A549 (cell line): Measurements from ENCODE around the gene APC2. TPM values are rescaled to one million over a fixed set of nuclear protein-coding genes. Genes with fewer than 3 reads are reported as not detected.

Source experiments
- ATAC-seq, 2 experiments: fragments of 200-7000 bp in 1 of 2; fragments of >200 bp in 1 of 2; cut with Nextera tagmentation in 1 of 2; cut with Tn5 transposase in 1 of 2; 3 replicates each; pipeline versions ENCODE4 v1.8.0 to v1.9.1; 2018 to 2020; ENCODE audit warnings: mild to moderate bottlenecking in 1 of 2, moderate library complexity in 1 of 2
- CTCF ChIA-PET: fragments of 300-600 bp; sonication (Branson Sonifier 250); formaldehyde crosslinking; extraction: SDS; loops from one replicate; lab custom pipeline; 2021; ENCODE audit warnings: antibody characterized with exemption, inconsistent platforms; lab: Yijun Ruan, JAX
- POLR2A ChIA-PET: fragments of 350-600 bp; formaldehyde crosslinking; extraction: SDS; loops from one replicate; lab custom pipeline; 2021; ENCODE audit warnings: antibody characterized with exemption, inconsistent platforms; lab: Yijun Ruan, JAX
- DNase-seq, 2 experiments: peaks; one replicate each; pipeline versions ENCODE4 v3.0.0 to v3.0.0-alpha.2; 2011 to 2016; ENCODE audit warnings: low read depth in 1 of 2, low spot score in 1 of 2
- FAIRE-seq: peaks from 2 replicates; lab custom pipeline; 2011; peaks lifted over from hg19 to GRCh38; lab: Jason Lieb, UNC
- H3K27ac ChIP-seq, 2 experiments: fragments of >200 bp; sonication (Bioruptor Twin); formaldehyde crosslinking; 3 replicates each; pipeline ENCODE4 v1.5.1; 2016 to 2017
- H3K4me1 ChIP-seq: fragments of >200 bp; sonication (Bioruptor Twin); formaldehyde crosslinking; 3 replicates; pipeline ENCODE4 v1.6.1; 2016
- H3K4me2 ChIP-seq: fragments of >200 bp; sonication (Bioruptor Twin); formaldehyde crosslinking; 3 replicates; pipeline ENCODE4 v1.6.1; 2016
- H3K4me3 ChIP-seq: fragments of >200 bp; sonication (Bioruptor Twin); formaldehyde crosslinking; 3 replicates; pipeline ENCODE4 v1.5.1; 2016
- H3K9me3 ChIP-seq: fragments of >200 bp; sonication (Bioruptor Twin); formaldehyde crosslinking; 3 replicates; pipeline ENCODE4 v1.6.1; 2016
- CHD4 ChIP-seq: fragments of 200-600 bp; sonication (generic); IDR thresholded peaks from 2 replicates; pipeline ENCODE4 v1.6.1; 2016; ENCODE audit warnings: antibody characterized with exemption, mild to moderate bottlenecking, borderline replicate concordance
- E2F6 ChIP-seq: IDR thresholded peaks from 2 replicates; pipeline ENCODE4 v1.6.1; 2012; ENCODE audit warnings: low read depth, borderline replicate concordance
- FOXS1 ChIP-seq: fragments of 250-450 bp; sonication (Bioruptor Pico); IDR thresholded peaks from 2 replicates; pipeline ENCODE4 v1.5.0; 2020; ENCODE audit warnings: mild to moderate bottlenecking, moderate library complexity
- HOXB13 ChIP-seq: fragments of 250-450 bp; sonication (Bioruptor Pico); IDR thresholded peaks from 2 replicates; pipeline ENCODE4 v1.5.0; 2020; ENCODE audit warnings: low read depth, mild to moderate bottlenecking, moderate library complexity
- MYC ChIP-seq: IDR thresholded peaks from 2 replicates; pipeline ENCODE4 v1.6.1; 2012; ENCODE audit warnings: mild to moderate bottlenecking, inconsistent platforms, low read length, improper control_type of control experiment, borderline replicate concordance
- PBX3 ChIP-seq: IDR thresholded peaks from 2 replicates; pipeline ENCODE4 v1.6.1; 2012
- PHF8 ChIP-seq: fragments of 200-600 bp; sonication (generic); IDR thresholded peaks from 2 replicates; pipeline ENCODE4 v1.6.1; 2016; ENCODE audit warnings: low read depth, mild to moderate bottlenecking, antibody characterized with exemption, moderate library complexity, borderline replicate concordance
- RAD21 ChIP-seq, 2 experiments: fragments of >200 bp in 1 of 2; sonication (Bioruptor Twin) in 1 of 2; formaldehyde crosslinking in 1 of 2; IDR thresholded peaks in 1 of 2; conservative IDR thresholded peaks in 1 of 2; 2 replicates in 1 of 2; 3 replicates in 1 of 2; pipeline ENCODE4 v1.6.1; 2012 to 2018; ENCODE audit warnings: inconsistent platforms in 1 of 2
- RARB ChIP-seq: fragments of 250-450 bp; sonication (Bioruptor Pico); IDR thresholded peaks from 2 replicates; pipeline ENCODE4 v1.8.0; 2021; ENCODE audit warnings: mild to moderate bottlenecking, moderate library complexity
- RFX5 ChIP-seq: fragments of 450-650 bp; IDR thresholded peaks from 2 replicates; pipeline ENCODE4 v1.7.1; 2014; ENCODE audit warnings: antibody characterized with exemption, mild to moderate bottlenecking, moderate library complexity
- ZC3H11A ChIP-seq: fragments of 450-650 bp; IDR thresholded peaks from 2 replicates; pipeline ENCODE4 v1.6.1; 2014; ENCODE audit warnings: antibody characterized with exemption, mild to moderate bottlenecking
- WGBS: methylation state at CpG from one replicate; pipeline ENCODE4 v1.1.6; 2017; ENCODE audit errors: missing lambda C conversion rate; 5-methylcytosine and 5-hydroxymethylcytosine counted together
- polyA plus RNA-seq, 4 experiments: library from polyadenylated mRNA; depleted of rRNA in 3 of 4; stranded (reverse); fragments of >200 nt; fragmentation: RNase III in 1 of 4; extraction: RNeasy Plus Mini Kit Qiagen cat#74134 plus additional on column Dnase treatment in 1 of 4; gene quantifications; 2 replicates in 3 of 4; 3 replicates in 1 of 4; pipeline ENCODE4 v1.2.3, GENCODE V29; 2011 to 2017
- TF ChIP-seq, protein P1 (sequence below): IDR thresholded peaks from 2 replicates; pipeline ENCODE4 v1.6.1; 2012
- TF ChIP-seq, protein P2 (sequence below): fragments of 250-450 bp; sonication (Bioruptor Pico); IDR thresholded peaks from 2 replicates; pipeline ENCODE4 v1.5.0; 2020; ENCODE audit warnings: low read depth, mild to moderate bottlenecking, moderate library complexity
- TF ChIP-seq, protein P3 (sequence below): fragments of 200-600 bp; sonication (generic); IDR thresholded peaks from 2 replicates; pipeline ENCODE4 v1.6.1; 2016; ENCODE audit warnings: antibody characterized with exemption, mild to moderate bottlenecking, moderate library complexity
- TF ChIP-seq, protein P4 (sequence below): fragments of >200 bp; sonication (Bioruptor Twin); formaldehyde crosslinking; IDR thresholded peaks from 3 replicates; pipeline ENCODE4 v1.5.1; 2016

Gene APC2
- polyA plus RNA-seq, 2 of the 4 experiments (the other 2 are of a cell fraction): 0.36 to 1.6 TPM

- peak overlapping the region; percentile 90 for H3K4me3 ChIP-seq
- peak overlapping the region; percentile 100 for H3K27ac ChIP-seq
- DNase-seq (no peak), ATAC-seq (peak in 1 of 2 experiments; percentile 34; a peak in 3 of 6 replicates), FAIRE-seq (no peak)
- H3K9me3 ChIP-seq: no peaks in the 10 kb centered on the region
- H3K4me2 ChIP-seq: peak overlapping the region; percentile 77
- peaks cover 18% of the 10 kb centered on the region; the same call in 2 of the 3 replicates for H3K4me1 ChIP-seq
- no CpG with 5 or more reads among the region's 69 CpGs for WGBS
- TF ChIP-seq RARB (CRISPR knock-in tag): no peak
- no peak for TF ChIP-seq ZC3H11A
- TF ChIP-seq E2F6: peak; percentile 59; the same call in 1 of the 2 replicates
- no peak for TF ChIP-seq PBX3
- no peak for TF ChIP-seq FOXS1 (CRISPR knock-in tag)
- no peak for TF ChIP-seq RFX5
- TF ChIP-seq, protein P1, sequence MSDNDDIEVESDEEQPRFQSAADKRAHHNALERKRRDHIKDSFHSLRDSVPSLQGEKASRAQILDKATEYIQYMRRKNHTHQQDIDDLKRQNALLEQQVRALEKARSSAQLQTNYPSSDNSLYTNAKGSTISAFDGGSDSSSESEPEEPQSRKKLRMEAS: peak; percentile 75; the same call in 1 of the 2 replicates
- TF ChIP-seq, protein P2, sequence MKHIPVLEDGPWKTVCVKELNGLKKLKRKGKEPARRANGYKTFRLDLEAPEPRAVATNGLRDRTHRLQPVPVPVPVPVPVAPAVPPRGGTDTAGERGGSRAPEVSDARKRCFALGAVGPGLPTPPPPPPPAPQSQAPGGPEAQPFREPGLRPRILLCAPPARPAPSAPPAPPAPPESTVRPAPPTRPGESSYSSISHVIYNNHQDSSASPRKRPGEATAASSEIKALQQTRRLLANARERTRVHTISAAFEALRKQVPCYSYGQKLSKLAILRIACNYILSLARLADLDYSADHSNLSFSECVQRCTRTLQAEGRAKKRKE: no peak
- TF ChIP-seq HOXB13 (CRISPR knock-in tag): no peak
- no peak for TF ChIP-seq CHD4
- TF ChIP-seq RAD21 (conservative IDR thresholded peaks at IDR 0.05 in 1 of 2, IDR thresholded peaks at IDR 0.05 in 1 of 2): no peak
- TF ChIP-seq, protein P3, sequence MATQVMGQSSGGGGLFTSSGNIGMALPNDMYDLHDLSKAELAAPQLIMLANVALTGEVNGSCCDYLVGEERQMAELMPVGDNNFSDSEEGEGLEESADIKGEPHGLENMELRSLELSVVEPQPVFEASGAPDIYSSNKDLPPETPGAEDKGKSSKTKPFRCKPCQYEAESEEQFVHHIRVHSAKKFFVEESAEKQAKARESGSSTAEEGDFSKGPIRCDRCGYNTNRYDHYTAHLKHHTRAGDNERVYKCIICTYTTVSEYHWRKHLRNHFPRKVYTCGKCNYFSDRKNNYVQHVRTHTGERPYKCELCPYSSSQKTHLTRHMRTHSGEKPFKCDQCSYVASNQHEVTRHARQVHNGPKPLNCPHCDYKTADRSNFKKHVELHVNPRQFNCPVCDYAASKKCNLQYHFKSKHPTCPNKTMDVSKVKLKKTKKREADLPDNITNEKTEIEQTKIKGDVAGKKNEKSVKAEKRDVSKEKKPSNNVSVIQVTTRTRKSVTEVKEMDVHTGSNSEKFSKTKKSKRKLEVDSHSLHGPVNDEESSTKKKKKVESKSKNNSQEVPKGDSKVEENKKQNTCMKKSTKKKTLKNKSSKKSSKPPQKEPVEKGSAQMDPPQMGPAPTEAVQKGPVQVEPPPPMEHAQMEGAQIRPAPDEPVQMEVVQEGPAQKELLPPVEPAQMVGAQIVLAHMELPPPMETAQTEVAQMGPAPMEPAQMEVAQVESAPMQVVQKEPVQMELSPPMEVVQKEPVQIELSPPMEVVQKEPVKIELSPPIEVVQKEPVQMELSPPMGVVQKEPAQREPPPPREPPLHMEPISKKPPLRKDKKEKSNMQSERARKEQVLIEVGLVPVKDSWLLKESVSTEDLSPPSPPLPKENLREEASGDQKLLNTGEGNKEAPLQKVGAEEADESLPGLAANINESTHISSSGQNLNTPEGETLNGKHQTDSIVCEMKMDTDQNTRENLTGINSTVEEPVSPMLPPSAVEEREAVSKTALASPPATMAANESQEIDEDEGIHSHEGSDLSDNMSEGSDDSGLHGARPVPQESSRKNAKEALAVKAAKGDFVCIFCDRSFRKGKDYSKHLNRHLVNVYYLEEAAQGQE: no peak
- TF ChIP-seq PHF8: no peak
- TF ChIP-seq MYC: peak; percentile 59; the same call in 1 of the 2 replicates
- TF ChIP-seq, protein P4, sequence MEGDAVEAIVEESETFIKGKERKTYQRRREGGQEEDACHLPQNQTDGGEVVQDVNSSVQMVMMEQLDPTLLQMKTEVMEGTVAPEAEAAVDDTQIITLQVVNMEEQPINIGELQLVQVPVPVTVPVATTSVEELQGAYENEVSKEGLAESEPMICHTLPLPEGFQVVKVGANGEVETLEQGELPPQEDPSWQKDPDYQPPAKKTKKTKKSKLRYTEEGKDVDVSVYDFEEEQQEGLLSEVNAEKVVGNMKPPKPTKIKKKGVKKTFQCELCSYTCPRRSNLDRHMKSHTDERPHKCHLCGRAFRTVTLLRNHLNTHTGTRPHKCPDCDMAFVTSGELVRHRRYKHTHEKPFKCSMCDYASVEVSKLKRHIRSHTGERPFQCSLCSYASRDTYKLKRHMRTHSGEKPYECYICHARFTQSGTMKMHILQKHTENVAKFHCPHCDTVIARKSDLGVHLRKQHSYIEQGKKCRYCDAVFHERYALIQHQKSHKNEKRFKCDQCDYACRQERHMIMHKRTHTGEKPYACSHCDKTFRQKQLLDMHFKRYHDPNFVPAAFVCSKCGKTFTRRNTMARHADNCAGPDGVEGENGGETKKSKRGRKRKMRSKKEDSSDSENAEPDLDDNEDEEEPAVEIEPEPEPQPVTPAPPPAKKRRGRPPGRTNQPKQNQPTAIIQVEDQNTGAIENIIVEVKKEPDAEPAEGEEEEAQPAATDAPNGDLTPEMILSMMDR: no peak
- ChIA-PET CTCF (interaction anchor here (1.9 kb wide), 1 partner anchor 92 kb away, joined by 4 read pairs; no protein-coding TSS in a partner anchor), POLR2A (interaction anchor here (0.7 kb wide), 1 partner anchor 878 kb away, joined by 7 read pairs; no protein-coding TSS in a partner anchor)
These were observed 41.4 kb upstream of the APC2 start for GRCh38 chr19:1408300-1409203.
